DLD1 (cell line): Measurements from ENCODE around the gene SYT17.

Experiments
- in situ Hi-C: cut with HindIII; loops from 2 replicates; pipeline ENCODE4 v1.10.0; 2017; ENCODE audit warnings: low sequenced_read_pairs

SYT17 gene

GRCh38 chr16:19167710-19168370, at the start of gene SYT17:
TSS of gene SYT17 (plus strand) at chr16:19168240. CDS start at chr16:19168647, 407 bp downstream.
- in situ Hi-C loops = no loop called here

DNA sequence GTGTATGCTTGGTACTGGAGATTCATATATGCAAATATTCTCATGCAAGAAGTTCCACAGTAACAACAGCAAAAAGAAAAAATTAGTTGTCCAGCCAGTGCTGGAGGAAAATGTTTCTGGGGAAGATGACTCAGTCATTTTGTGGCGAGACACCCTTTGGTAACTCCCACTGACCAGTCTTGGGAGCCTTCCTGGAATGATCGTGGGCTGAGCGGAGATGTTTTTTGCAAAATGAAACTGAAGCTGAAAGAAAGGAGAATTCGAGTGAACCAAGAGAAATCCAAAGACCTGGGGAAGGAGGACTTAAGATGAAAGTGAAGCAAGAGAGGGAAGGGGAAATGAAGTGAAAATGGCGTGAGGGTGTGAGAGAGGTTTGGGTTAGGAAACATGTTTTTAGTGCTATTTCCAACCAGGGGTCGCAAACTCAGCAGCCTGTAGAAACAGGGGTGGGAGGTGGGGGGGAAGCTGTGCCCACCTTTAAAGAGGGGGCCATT, 49.1 kb upstream of the SYT17 start:
- in situ Hi-C loops = no loop called here

- in situ Hi-C loops = no loop called here
Observed at GRCh38 chr16:19119564-19119963, 48.5 kb upstream of the SYT17 start.

DNA sequence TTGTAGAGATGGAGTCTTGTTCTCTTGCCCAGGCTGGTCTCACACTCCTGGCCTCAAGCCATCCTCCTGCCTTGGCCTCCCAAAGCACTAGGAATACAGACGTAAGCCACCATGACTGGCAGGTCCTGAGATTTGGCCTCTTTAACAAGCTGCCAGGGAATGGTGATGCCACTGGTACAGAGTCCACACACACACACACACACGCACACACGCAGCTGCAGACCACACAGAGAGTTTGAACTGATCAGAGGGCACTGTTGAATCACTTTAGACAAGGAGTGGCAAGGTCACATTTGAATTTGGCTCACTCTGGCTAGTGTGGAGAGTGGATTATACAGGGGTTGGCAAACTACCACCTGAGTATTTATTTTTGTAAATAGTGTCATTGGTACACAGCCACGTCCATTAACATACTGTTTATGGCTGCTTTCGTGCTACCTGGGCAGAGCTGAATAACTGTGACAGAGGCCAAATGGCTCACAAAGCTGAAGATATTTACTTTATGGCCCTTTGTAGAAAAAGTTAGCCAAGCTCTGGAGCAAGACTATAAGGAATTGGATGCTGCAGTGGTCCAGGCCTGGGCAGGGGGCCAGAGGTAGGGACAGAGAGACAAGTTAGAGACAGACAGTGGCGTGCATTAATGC, 44.4 kb upstream of the SYT17 start:
- in situ Hi-C loops = no loop called here

- in situ Hi-C loops = no loop called here
Observed at GRCh38 chr16:19126300-19126699, 41.7 kb upstream of the SYT17 start.

DNA sequence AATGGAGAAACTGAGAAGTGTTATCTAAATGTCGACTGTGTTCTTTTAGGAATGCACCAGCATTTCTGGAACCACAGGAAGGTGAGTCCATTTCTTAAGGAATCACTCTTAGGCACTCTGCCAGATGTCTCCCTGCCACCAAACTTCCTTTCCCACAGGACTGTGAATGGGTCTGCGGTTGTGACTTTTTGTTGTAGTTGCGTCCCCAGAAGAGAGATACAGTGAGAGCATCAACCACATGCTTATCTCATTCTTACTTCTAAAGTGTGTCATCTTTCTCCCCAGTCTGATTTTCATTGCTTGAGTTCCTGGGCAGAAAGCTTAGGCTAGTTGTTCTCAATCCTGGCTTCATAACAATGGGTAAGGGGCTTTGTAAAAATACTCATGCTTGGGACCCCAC, 40.8 kb upstream of the SYT17 start:
- in situ Hi-C loops = no loop called here

- in situ Hi-C loops = no loop called here
Observed at GRCh38 chr16:19127674-19128131, 40.3 kb upstream of the SYT17 start.

- in situ Hi-C loops = no loop called here
Observed at GRCh38 chr16:19128454-19129200, 39.4 kb upstream of the SYT17 start.

GRCh38 chr16:19130385-19130784, 37.7 kb upstream of the SYT17 start:
- in situ Hi-C loops = no loop called here

DNA sequence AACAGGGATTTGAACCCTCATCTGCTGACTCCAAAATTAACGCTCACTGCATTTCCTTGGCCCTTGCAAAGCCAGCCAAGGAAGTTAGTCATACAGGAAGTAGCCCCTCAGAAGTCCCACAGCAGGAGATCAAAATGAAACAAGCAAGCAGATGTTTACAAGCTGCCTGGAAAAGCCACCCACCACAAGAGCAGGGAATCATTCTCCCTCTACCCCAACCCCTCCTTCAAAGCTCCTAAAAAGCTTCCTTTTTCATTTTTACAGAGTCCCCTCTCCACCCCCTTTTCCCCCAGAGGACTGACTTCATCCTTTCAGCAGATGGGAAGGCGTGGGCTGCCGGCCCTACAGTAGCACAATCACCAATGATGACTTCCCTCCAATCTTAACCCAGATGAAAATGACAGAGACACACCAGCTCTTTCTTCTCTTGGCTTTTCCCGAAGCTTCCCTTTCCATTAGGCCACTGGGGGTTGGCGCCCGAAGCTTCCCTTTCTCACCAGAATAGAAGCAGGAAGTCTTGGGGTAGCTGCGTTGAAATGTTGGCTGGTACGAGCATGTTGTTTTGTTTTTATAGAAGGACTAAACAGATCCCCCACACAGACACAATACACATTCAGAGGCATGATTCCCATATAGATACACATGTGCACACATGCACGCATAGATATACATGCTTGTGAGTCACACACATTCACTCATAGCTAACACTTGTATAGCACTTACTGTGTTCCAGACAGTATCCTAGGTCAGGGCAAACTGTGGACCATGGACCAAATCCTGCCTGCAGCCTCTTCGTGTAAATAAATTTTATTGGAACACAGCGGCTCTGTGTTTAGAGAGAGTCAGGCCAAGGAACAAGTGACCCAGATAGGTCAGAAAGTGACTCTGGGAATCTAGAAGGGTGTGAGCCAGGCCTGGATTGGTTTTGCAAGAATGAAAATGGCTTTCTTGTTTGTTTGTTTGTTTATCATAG, 36.9 kb upstream of the SYT17 start:
- in situ Hi-C loops = no loop called here

DNA sequence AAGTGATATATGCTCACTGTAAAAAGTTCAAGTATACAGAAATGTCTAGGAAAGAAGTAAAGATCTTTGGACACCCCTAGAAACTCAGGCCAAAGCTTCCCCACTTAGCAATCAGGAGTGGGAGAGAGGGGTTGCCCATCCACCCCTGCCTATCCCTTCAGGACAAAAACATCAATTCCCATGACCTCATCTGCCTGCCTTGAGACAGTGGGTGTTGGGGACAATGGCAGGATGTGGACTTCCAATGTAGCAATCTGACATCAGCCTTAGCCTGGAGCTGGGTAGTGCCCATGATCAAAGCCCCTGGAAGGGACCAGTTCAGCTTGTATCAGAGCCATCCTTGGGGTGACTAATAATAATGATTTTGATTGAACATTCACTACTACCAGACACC, 36.2 kb upstream of the SYT17 start:
- in situ Hi-C loops = no loop called here

- in situ Hi-C loops = no loop called here
Observed at GRCh38 chr16:19132255-19132654, 35.8 kb upstream of the SYT17 start.

DNA sequence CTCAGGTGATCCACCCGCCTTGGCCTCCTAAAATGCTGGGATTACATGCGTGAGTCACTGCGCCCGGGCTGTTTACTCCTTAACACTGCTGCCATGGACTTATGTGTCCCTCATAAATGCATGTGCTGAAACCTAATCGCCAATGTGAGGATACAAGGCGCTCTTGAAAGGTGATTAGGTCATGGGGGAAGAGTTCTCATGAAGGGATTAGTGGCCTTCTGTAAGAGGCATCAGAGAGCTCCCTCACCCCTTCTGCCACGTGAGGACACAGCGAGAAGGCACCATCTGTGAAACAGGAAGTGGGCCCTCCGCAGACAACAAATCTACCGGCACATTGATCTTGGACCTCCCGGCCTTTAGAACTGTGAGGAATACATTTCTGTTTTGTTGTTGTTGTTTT, 35.1 kb upstream of the SYT17 start:
- in situ Hi-C loops = no loop called here

GRCh38 chr16:19133600-19133999, 34.4 kb upstream of the SYT17 start:
- in situ Hi-C loops = no loop called here

GRCh38 chr16:19135201-19135842, 32.7 kb upstream of the SYT17 start:
- in situ Hi-C loops = no loop called here

GRCh38 chr16:19135896-19136438, 32.1 kb upstream of the SYT17 start:
- in situ Hi-C loops = no loop called here

GRCh38 chr16:19136549-19137196, 31.4 kb upstream of the SYT17 start:
- in situ Hi-C loops = no loop called here

GRCh38 chr16:19137201-19138128, 30.6 kb upstream of the SYT17 start:
- in situ Hi-C loops = no loop called here
